GM12878 (cell line): ENCODE data around the gene EPB41L4A. TPM values are rescaled to one million over a fixed set of nuclear protein-coding genes. Genes with fewer than 3 reads are reported as not detected.

Experiments
- ATAC-seq: fragments of 200-7000 bp; cut with Tn5 transposase; 3 replicates; pipeline ENCODE4 v1.9.1; 2020; ENCODE audit warnings: mild to moderate bottlenecking, moderate library complexity
- BruUV-seq: library from RNA; stranded (reverse); fragments of 400-500 nt; replicated peaks from 2 replicates; lab custom pipeline; 2021; lab: Mats Ljungman, UMichigan
- CTCF ChIA-PET: fragments of 300-600 bp; sonication (Branson Sonifier 250); formaldehyde crosslinking; extraction: SDS; loops from one replicate; lab custom pipeline; 2021; ENCODE audit warnings: inconsistent platforms; lab: Yijun Ruan, JAX
- POLR2A ChIA-PET: fragments of 350-600 bp; formaldehyde crosslinking; extraction: SDS; loops from one replicate; lab custom pipeline; 2021; ENCODE audit warnings: inconsistent platforms; lab: Charles Lee
- RAD21 ChIA-PET: fragments of 300-600 bp; sonication (Branson Sonifier 250); formaldehyde crosslinking; loops from one replicate; lab custom pipeline; 2023; ENCODE audit warnings: antibody characterized with exemption; ENCODE audit not compliant: unreplicated experiment; lab: Charles Lee
- SMC1A ChIA-PET: fragments of 300-600 bp; sonication (Branson Sonifier 250); formaldehyde crosslinking; loops from one replicate; lab custom pipeline; 2023; ENCODE audit not compliant: unreplicated experiment, uncharacterized antibody; lab: Charles Lee
- DNase-seq: peaks from one replicate; pipeline ENCODE4 v3.0.0-alpha.2; 2011; ENCODE audit warnings: low read depth, low spot score
- FAIRE-seq: peaks from 3 replicates; lab custom pipeline; 2011; peaks lifted over from hg19 to GRCh38; lab: Jason Lieb, UNC
- H2AFZ ChIP-seq: 2 replicates; pipeline ENCODE4 v1.6.0; 2011; ENCODE audit warnings: low read depth, low read length, control low read depth; ENCODE audit not compliant: control insufficient read depth
- H3K27ac ChIP-seq: 2 replicates; pipeline ENCODE4 v1.5.1; 2011; ENCODE audit warnings: control low read depth; ENCODE audit not compliant: control insufficient read depth, insufficient read depth
- H3K27me3 ChIP-seq, 2 experiments: replicated peaks in 1 of 2; 2 replicates each; pipeline versions ENCODE4 v1.6.0 to v1.6.1; 2011; ENCODE audit warnings: low read length in 1 of 2; ENCODE audit not compliant: control insufficient read depth in 2 of 2, insufficient read depth in 2 of 2
- H3K36me3 ChIP-seq, 2 experiments: 2 replicates each; pipeline ENCODE4 v1.5.1; 2011; ENCODE audit warnings: low read length in 1 of 2; ENCODE audit not compliant: control insufficient read depth in 2 of 2, insufficient read depth in 2 of 2
- H3K4me1 ChIP-seq: 2 replicates; pipeline ENCODE4 v1.6.1; 2011; ENCODE audit warnings: mild to moderate bottlenecking, low read length, moderate library complexity, mixed read lengths; ENCODE audit not compliant: control insufficient read depth, insufficient read depth
- H3K4me2 ChIP-seq: 2 replicates; pipeline ENCODE4 v1.6.0; 2011; ENCODE audit warnings: control low read depth; ENCODE audit not compliant: control insufficient read depth, insufficient read depth
- H3K4me3 ChIP-seq: fragments of 200-600 bp; sonication (generic); 2 replicates; pipeline ENCODE4 v1.5.1; 2016
- H3K79me2 ChIP-seq: 2 replicates; pipeline ENCODE4 v1.6.0; 2011; ENCODE audit warnings: low read length; ENCODE audit not compliant: control insufficient read depth, insufficient read depth
- H3K9ac ChIP-seq: 2 replicates; pipeline ENCODE4 v1.8.0; 2011; ENCODE audit warnings: low read length, control low read depth, mixed read lengths; ENCODE audit not compliant: control insufficient read depth, insufficient read depth
- H3K9me3 ChIP-seq: replicated peaks from 3 replicates; pipeline ENCODE4 v1.5.1; 2011; ENCODE audit warnings: mild to moderate bottlenecking, low read length; ENCODE audit not compliant: control insufficient read depth, insufficient read depth
- H4K20me1 ChIP-seq: 2 replicates; pipeline ENCODE4 v1.6.0; 2011; ENCODE audit not compliant: control insufficient read depth, insufficient read depth
- CHD1 ChIP-seq: IDR thresholded peaks from 2 replicates; pipeline ENCODE4 v1.6.1; 2012; ENCODE audit warnings: low read depth, low read length, improper control_type of control experiment
- DPF2 ChIP-seq: fragments of 450-650 bp; IDR thresholded peaks from 2 replicates; pipeline ENCODE4 v1.6.1; 2017; ENCODE audit warnings: mild to moderate bottlenecking
- ESRRA ChIP-seq: IDR thresholded peaks from 2 replicates; pipeline ENCODE4 v1.6.1; 2012; ENCODE audit warnings: mild to moderate bottlenecking, low read length, improper control_type of control experiment
- FOXK2 ChIP-seq: fragments of 450-650 bp; IDR thresholded peaks from 2 replicates; pipeline ENCODE4 v1.6.1; 2017; ENCODE audit warnings: mild to moderate bottlenecking, moderate library complexity
- HCFC1 ChIP-seq: fragments of 150-350 bp; IDR thresholded peaks from 2 replicates; pipeline ENCODE4 v1.6.1; 2014; ENCODE audit warnings: low read length
- JUNB ChIP-seq: IDR thresholded peaks from 2 replicates; pipeline ENCODE4 v1.6.1; 2016; ENCODE audit warnings: antibody characterized with exemption, mild to moderate bottlenecking
- KAT2A ChIP-seq: conservative IDR thresholded peaks from 2 replicates; pipeline ENCODE4 v1.6.1; 2011; ENCODE audit warnings: low read depth, low read length; ENCODE audit not compliant: control insufficient read depth
- MTA3 ChIP-seq: IDR thresholded peaks from 2 replicates; pipeline ENCODE4 v1.6.1; 2012; ENCODE audit warnings: low read length, inconsistent platforms, borderline replicate concordance
- NFXL1 ChIP-seq: fragments of 450-650 bp; IDR thresholded peaks from 2 replicates; pipeline ENCODE4 v1.6.1; 2017; ENCODE audit warnings: antibody characterized with exemption, mild to moderate bottlenecking, borderline replicate concordance
- POLR2AphosphoS2 ChIP-seq: IDR thresholded peaks from 2 replicates; pipeline ENCODE4 v1.6.1; 2011; ENCODE audit warnings: low read depth, mild to moderate bottlenecking, low read length, improper control_type of control experiment, moderate library complexity
- SMAD5 ChIP-seq: IDR thresholded peaks from 2 replicates; pipeline ENCODE4 v1.6.1; 2016; ENCODE audit warnings: antibody characterized with exemption, low read depth
- SREBF2 ChIP-seq: IDR thresholded peaks from 2 replicates; pipeline ENCODE4 v1.6.1; 2012; ENCODE audit warnings: mild to moderate bottlenecking, low read length
- ZZZ3 ChIP-seq: IDR thresholded peaks from 2 replicates; pipeline ENCODE4 v1.6.1; 2011; ENCODE audit warnings: low read depth; ENCODE audit not compliant: control insufficient read depth, insufficient read length
- WGBS: methylation state at CpG from one replicate; pipeline ENCODE4 v1.1.6; 2016; ENCODE audit warnings: low lambda C conversion rate; ENCODE audit not compliant: insufficient replicate concordance, insufficient coverage; ENCODE audit errors: missing lambda C conversion rate; 5-methylcytosine and 5-hydroxymethylcytosine counted together
- in situ Hi-C: fragments of 300-500 bp; cut with MboI; formaldehyde crosslinking; loops from 9 replicates; pipeline ENCODE4 v1.14.3; 2018; ENCODE audit warnings: mixed read lengths
- intact Hi-C: fragments of 100-400 bp; cut with micrococcal nuclease; formaldehyde crosslinking; loops from one replicate; pipeline ENCODE4 v1.14.2; 2022; ENCODE audit not compliant: unreplicated experiment
- polyA plus RNA-seq, 11 experiments: library from polyadenylated mRNA; depleted of rRNA in 4 of 11; unstranded in 6 of 11; stranded (reverse) in 5 of 11; fragments of >200 nt; fragmentation: Nextera tagmentation in 4 of 11; fragmentation: Illumina TruSeq in 1 of 11; extraction: Ambion mirVana in 4 of 11; extraction: Trizol in 1 of 11; gene quantifications; 1 replicate in 1 of 11; 2 replicates in 10 of 11; pipeline versions ENCODE4 v1.2.1 to v1.2.3, GENCODE V29; 2011 to 2016; ENCODE audit warnings: inconsistent platforms in 2 of 11, missing spikeins in 2 of 11, low read depth in 1 of 11
- total RNA-seq, 4 experiments: library from RNA; depleted of rRNA in 3 of 4; stranded (reverse); fragments of >200 nt in 3 of 4; fragmentation: Illumina TruSeq in 1 of 4; extraction: Trizol in 1 of 4; gene quantifications; 2 replicates each; pipeline versions ENCODE4 v1.2.1 to v1.2.3, GENCODE V29; 2013 to 2021
- TF ChIP-seq, protein P1 (sequence below): fragments of 450-650 bp; formaldehyde crosslinking; IDR thresholded peaks from 2 replicates; pipeline ENCODE4 v1.4.0; 2020; ENCODE audit warnings: mild to moderate bottlenecking, moderate library complexity
- TF ChIP-seq, protein P2 (sequence below): fragments of 450-650 bp; IDR thresholded peaks from 2 replicates; pipeline ENCODE4 v1.6.1; 2017; ENCODE audit warnings: borderline replicate concordance
- TF ChIP-seq, protein P3 (sequence below): IDR thresholded peaks from 2 replicates; pipeline ENCODE4 v1.6.1; 2011; ENCODE audit warnings: low read depth, mild to moderate bottlenecking, low read length, moderate library complexity, borderline replicate concordance; ENCODE audit errors: extremely low read depth
- TF ChIP-seq, protein P4 (sequence below): fragments of 450-650 bp; IDR thresholded peaks from 2 replicates; pipeline ENCODE4 v1.6.1; 2017; ENCODE audit warnings: mild to moderate bottlenecking

Gene EPB41L4A
- total and polyA plus RNA-seq, 10 of the 15 experiments (the other 5 are each of a cell fraction or from before 2014, with no cell fraction given) = 0.10 to 0.67 (median 0.30) TPM

DNA sequence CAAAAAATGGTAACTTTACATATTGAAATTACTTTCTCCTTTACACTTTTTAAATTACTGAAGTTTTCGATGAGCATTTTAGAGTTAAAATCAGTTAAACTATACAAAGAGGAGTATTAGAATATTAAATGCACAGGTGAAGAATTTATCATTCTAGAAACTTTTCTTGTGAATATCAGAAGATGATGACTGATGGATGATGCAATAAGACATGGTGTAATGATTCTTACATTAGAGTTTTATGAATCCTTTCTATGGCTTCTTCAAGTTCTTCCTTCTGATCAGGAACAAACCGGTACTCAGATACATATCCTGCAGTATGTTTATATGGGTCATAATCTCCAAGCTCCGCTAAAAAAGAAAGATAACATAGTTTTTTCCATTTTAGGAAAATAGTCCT, 154.4 kb downstream of the EPB41L4A start (continued):
- TF ChIP-seq, protein P1, sequence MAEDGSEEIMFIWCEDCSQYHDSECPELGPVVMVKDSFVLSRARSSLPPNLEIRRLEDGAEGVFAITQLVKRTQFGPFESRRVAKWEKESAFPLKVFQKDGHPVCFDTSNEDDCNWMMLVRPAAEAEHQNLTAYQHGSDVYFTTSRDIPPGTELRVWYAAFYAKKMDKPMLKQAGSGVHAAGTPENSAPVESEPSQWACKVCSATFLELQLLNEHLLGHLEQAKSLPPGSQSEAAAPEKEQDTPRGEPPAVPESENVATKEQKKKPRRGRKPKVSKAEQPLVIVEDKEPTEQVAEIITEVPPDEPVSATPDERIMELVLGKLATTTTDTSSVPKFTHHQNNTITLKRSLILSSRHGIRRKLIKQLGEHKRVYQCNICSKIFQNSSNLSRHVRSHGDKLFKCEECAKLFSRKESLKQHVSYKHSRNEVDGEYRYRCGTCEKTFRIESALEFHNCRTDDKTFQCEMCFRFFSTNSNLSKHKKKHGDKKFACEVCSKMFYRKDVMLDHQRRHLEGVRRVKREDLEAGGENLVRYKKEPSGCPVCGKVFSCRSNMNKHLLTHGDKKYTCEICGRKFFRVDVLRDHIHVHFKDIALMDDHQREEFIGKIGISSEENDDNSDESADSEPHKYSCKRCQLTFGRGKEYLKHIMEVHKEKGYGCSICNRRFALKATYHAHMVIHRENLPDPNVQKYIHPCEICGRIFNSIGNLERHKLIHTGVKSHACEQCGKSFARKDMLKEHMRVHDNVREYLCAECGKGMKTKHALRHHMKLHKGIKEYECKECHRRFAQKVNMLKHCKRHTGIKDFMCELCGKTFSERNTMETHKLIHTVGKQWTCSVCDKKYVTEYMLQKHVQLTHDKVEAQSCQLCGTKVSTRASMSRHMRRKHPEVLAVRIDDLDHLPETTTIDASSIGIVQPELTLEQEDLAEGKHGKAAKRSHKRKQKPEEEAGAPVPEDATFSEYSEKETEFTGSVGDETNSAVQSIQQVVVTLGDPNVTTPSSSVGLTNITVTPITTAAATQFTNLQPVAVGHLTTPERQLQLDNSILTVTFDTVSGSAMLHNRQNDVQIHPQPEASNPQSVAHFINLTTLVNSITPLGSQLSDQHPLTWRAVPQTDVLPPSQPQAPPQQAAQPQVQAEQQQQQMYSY (CRISPR knock-in tag) = no peak
- TF ChIP-seq NFXL1 (no peak), ZZZ3 (no peak)
- TF ChIP-seq, protein P2, sequence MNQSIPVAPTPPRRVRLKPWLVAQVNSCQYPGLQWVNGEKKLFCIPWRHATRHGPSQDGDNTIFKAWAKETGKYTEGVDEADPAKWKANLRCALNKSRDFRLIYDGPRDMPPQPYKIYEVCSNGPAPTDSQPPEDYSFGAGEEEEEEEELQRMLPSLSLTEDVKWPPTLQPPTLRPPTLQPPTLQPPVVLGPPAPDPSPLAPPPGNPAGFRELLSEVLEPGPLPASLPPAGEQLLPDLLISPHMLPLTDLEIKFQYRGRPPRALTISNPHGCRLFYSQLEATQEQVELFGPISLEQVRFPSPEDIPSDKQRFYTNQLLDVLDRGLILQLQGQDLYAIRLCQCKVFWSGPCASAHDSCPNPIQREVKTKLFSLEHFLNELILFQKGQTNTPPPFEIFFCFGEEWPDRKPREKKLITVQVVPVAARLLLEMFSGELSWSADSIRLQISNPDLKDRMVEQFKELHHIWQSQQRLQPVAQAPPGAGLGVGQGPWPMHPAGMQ = no peak
- TF ChIP-seq, protein P3, sequence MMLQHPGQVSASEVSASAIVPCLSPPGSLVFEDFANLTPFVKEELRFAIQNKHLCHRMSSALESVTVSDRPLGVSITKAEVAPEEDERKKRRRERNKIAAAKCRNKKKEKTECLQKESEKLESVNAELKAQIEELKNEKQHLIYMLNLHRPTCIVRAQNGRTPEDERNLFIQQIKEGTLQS = no peak
- TF ChIP-seq, all 136 proteins: peak for 0

DNA sequence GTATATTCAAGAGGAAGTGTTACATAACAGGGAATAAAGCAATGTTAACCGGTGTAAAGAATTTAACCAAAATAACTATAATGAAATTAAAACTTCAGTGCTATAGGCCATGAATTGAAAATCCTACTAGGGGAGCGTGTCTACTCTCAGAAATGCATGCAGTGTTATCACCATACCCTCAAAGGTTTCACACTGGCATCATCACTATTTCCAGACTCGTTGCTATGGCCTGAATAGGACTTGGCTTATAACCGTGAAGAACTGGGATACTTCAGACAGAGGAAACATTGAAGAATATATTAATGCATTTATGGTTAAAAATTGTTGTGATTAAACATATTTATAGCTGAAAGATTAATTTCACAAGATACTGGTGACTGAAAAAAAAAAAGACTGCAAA, 154.9 kb downstream of the EPB41L4A start:
- Histone ChIP-seq H3K4me1 (no peaks in the 10 kb centered on the region), H3K36me3 (no peaks in the 10 kb centered on the region), H4K20me1 (no peaks in the 10 kb centered on the region), H2AFZ (no peak overlapping the region), H3K27me3 (no peaks in the 10 kb centered on the region; a peak in 1 of 4 replicates), H3K4me3 (no peak overlapping the region), H3K9ac (no peak overlapping the region), H3K27ac (no peak overlapping the region), H3K9me3 (no peaks in the 10 kb centered on the region), H3K4me2 (no peak overlapping the region), H3K79me2 (no peaks in the 10 kb centered on the region)
- FAIRE-seq (no peak), ATAC-seq (no peak), DNase-seq (no peak)
- ChIA-PET POLR2A (no interaction called here), SMC1A (no interaction called here), RAD21 (no interaction called here), CTCF (no interaction called here)
- TF ChIP-seq NFXL1 = no peak
- TF ChIP-seq FOXK2 = no peak
- TF ChIP-seq, protein P4, sequence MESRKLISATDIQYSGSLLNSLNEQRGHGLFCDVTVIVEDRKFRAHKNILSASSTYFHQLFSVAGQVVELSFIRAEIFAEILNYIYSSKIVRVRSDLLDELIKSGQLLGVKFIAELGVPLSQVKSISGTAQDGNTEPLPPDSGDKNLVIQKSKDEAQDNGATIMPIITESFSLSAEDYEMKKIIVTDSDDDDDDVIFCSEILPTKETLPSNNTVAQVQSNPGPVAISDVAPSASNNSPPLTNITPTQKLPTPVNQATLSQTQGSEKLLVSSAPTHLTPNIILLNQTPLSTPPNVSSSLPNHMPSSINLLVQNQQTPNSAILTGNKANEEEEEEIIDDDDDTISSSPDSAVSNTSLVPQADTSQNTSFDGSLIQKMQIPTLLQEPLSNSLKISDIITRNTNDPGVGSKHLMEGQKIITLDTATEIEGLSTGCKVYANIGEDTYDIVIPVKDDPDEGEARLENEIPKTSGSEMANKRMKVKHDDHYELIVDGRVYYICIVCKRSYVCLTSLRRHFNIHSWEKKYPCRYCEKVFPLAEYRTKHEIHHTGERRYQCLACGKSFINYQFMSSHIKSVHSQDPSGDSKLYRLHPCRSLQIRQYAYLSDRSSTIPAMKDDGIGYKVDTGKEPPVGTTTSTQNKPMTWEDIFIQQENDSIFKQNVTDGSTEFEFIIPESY = no peak
- no peak for TF ChIP-seq JUNB
- TF ChIP-seq ESRRA = no peak
- no peak for TF ChIP-seq CHD1
- no peak for TF ChIP-seq HCFC1
- TF ChIP-seq SREBF2 = no peak
- TF ChIP-seq DPF2 = no peak
- no peak for TF ChIP-seq MTA3
- no peak for TF ChIP-seq SMAD5
- TF ChIP-seq KAT2A = no peak
- no peak for TF ChIP-seq POLR2AphosphoS2
- intact Hi-C loops (no loop called here), in situ Hi-C loops (no loop called here)
- WGBS = 55% methylated on average over 4 of the region's 4 CpGs
- no TSS peak for BruUV-seq
